Peyer's patch (tissue), 4 donors: ENCODE measurements around the gene FGFR1OP2.

Experiments used
- CTCF ChIP-seq, 6 experiments: fragments of 450-650 bp in 4 of 6; fragments of 200-600 bp in 2 of 6; sonication (generic) in 1 of 6; IDR thresholded peaks; one replicate each; pipeline ENCODE4 v1.5.1; 2017 to 2019; ENCODE audit warnings: antibody characterized with exemption in 6 of 6, mild to moderate bottlenecking in 3 of 6, moderate library complexity in 1 of 6
- POLR2A ChIP-seq, 2 donors: fragments of 450-650 bp; IDR thresholded peaks; one replicate each; pipeline ENCODE4 v1.5.1; 2017; ENCODE audit warnings: antibody characterized with exemption in 2 of 2, mild to moderate bottlenecking in 2 of 2, moderate library complexity in 2 of 2

DNA sequence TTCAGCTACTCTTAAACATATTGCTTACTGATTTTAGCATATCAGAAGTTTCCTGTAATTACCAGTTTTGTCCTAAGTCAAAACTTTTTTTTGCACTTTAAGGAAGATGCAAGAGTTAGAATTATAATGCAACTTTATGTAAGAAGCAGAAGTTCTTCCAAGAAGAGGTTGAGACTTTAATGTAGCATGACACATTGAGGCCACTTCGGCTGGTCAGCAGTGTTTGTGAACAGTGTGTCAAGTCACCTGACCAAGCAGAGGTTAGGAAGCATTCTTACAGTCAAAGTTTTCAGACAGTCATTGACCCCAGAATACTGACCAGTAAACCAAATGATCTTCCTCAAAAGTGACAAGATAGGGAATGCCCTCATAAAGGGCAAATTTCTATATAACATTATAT is 15.2 kb downstream of the FGFR1OP2 start:
- TF ChIP-seq CTCF (IDR thresholded peaks at IDR 0.05) (no peak), POLR2A (IDR thresholded peaks at IDR 0.05) (no peak)
